GM18909 (cell line): ENCODE measurements around the gene REST.
A peak's percentile ranks its signal among the peaks of the same experiment; 100 is the strongest.
"Not testable (repeated sequence)": the region's sequence is repeated elsewhere in the genome, so short reads cannot be mapped to it uniquely, and the experiment has no call there.

Experiments
- ATAC-seq: cut with Tn5 transposase; IDR thresholded peaks from one replicate; pipeline ENCODE4 v1.9.1; 2021; ENCODE audit warnings: mild to moderate bottlenecking; ENCODE audit not compliant: unreplicated experiment, poor library complexity

The REST gene

GRCh38 chr4:56907489-56908205 is at the start of gene REST:
TSS of gene REST (plus strand) at chr4:56907900. CDS start at chr4:56910639, 2,739 bp downstream.
- peak; percentile 49 for ATAC-seq

- peak; percentile 66 for ATAC-seq
Measured at GRCh38 chr4:56859841-56860240, 47.9 kb upstream of the REST start.

GRCh38 chr4:56860781-56861180 is 46.9 kb upstream of the REST start:
- ATAC-seq, result no peak

GRCh38 chr4:56861360-56861759 is 46.3 kb upstream of the REST start:
- ATAC-seq, result no peak

- ATAC-seq, result no peak
Measured at GRCh38 chr4:56863441-56864139, 44.1 kb upstream of the REST start.

GRCh38 chr4:56870946-56871345 is 36.8 kb upstream of the REST start:
- ATAC-seq, result no peak

GRCh38 chr4:56871371-56871866 is 36.3 kb upstream of the REST start:
- ATAC-seq, result no peak

GRCh38 chr4:56874166-56874565 is 33.5 kb upstream of the REST start:
- ATAC-seq, result no peak

- peak; percentile 79 for ATAC-seq
Measured at GRCh38 chr4:56874923-56875322, 32.8 kb upstream of the REST start.

GRCh38 chr4:56876264-56876663 is 31.4 kb upstream of the REST start:
- ATAC-seq, result no peak

GRCh38 chr4:56879996-56880395 is 27.7 kb upstream of the REST start:
- ATAC-seq, result no peak

- ATAC-seq, result no peak
Measured at GRCh38 chr4:56880572-56880971, 27.1 kb upstream of the REST start.

GRCh38 chr4:56884511-56884910 is 23.2 kb upstream of the REST start:
- ATAC-seq, result not testable (repeated sequence)

GRCh38 chr4:56892691-56893090 is 15.0 kb upstream of the REST start:
- no peak for ATAC-seq

GRCh38 chr4:56897842-56898241 is 9.9 kb upstream of the REST start:
- ATAC-seq, result not testable (repeated sequence)

- not testable (repeated sequence) for ATAC-seq
Measured at GRCh38 chr4:56900186-56900585, 7.5 kb upstream of the REST start.

GRCh38 chr4:56902703-56903102 is 5.0 kb upstream of the REST start:
- no peak for ATAC-seq

- ATAC-seq, result no peak
Measured at GRCh38 chr4:56905796-56906195, 1.9 kb upstream of the REST start.

GRCh38 chr4:56906489-56907393 is 959 bp upstream of the REST start:
- no peak for ATAC-seq

GRCh38 chr4:56908206-56909085 is 746 bp downstream of the REST start:
- peak; percentile 68 for ATAC-seq
